ENCODE data around the gene ARHGEF38.

DNA sequence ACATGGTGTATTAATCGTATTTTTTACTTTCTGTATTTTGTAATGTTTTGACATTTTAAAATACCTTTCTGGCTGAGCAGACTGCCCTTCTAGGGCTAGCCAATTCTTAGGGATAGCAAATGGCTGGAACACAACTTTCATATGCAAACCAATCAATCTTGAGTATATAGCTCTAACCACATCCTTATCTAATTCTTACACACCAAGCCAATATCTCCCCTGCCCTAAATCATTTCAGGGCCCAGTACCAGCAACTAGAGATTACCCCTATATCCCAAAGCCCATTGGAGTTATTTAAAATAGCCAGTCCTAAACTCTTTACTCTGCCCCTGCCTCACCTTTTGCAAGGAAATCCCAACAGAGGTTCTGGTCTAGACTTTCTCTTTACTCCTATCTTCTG, 97.8 kb downstream of the ARHGEF38 start:
- TF ChIP-seq POLR2A (IDR thresholded peaks at IDR 0.05; ENCODE audit: low read depth, low read length) (no peak), TAF1 (IDR thresholded peaks at IDR 0.05; ENCODE audit: low read depth, low read length) (no peak)

Data from GM12891 (cell line).